ENCODE data around the gene RAPGEF4. TPM values are rescaled to one million over a fixed set of nuclear protein-coding genes. Genes with fewer than 3 reads are reported as not detected.

Gene RAPGEF4
- total and polyA plus RNA-seq, 2 of the 4 experiments (the other 2 are of a cell fraction), result 1.7 to 3.2 TPM

- BruUV-seq (replicated peaks), result no TSS peak
Observed at GRCh38 chr2:172955587-172955986, 219.9 kb downstream of the RAPGEF4 start.

More at GRCh38 chr2:172955587-172955986, 219.9 kb downstream of the RAPGEF4 start:
- no peak overlapping the region for H3K14ac ChIP-seq (replicated peaks; ENCODE audit: low read depth, low read length)
- H4K5ac ChIP-seq (ENCODE audit: low read depth, low read length), result no peak overlapping the region
- no peaks in the 10 kb centered on the region for H3K36me3 ChIP-seq (ENCODE audit: control insufficient read depth, insufficient read depth, low read length)
- no peak overlapping the region for H4K8ac ChIP-seq (ENCODE audit: low read depth in 2 of 2, low read length in 2 of 2)
- no peak overlapping the region for H3K18ac ChIP-seq (ENCODE audit: low read depth, low read length)
- intact Hi-C loops (cut with micrococcal nuclease), result no loop called here
- H3K4me3 ChIP-seq (ENCODE audit: insufficient read depth, low read depth, low read length), result no peak overlapping the region
- peaks cover 5% of the 10 kb centered on the region for H3K4me1 ChIP-seq (ENCODE audit: control insufficient read depth, insufficient read depth, low read length)
- H3K4me2 ChIP-seq (ENCODE audit: low read depth, low read length), result no peak overlapping the region
- CTCF ChIA-PET, result no interaction called here
- H3K79me1 ChIP-seq (ENCODE audit: low read depth in 1 of 2, low read length in 2 of 2), result no peaks in the 10 kb centered on the region
- no peak overlapping the region for H2BK20ac ChIP-seq (ENCODE audit: low read depth, low read length)
- POLR2A ChIA-PET (ENCODE audit: unreplicated experiment), result no interaction called here
- H4K91ac ChIP-seq (ENCODE audit: insufficient read depth, low read depth, low read length), result no peak overlapping the region
- no peak overlapping the region for H2BK120ac ChIP-seq (ENCODE audit: low read depth, low read length)
- no peak overlapping the region for H3K9ac ChIP-seq (ENCODE audit: low read depth, low read length)
- H3K27ac ChIP-seq (ENCODE audit: insufficient read depth, low read length), result no peak overlapping the region
- in situ Hi-C loops (cut with MboI; ENCODE audit: low sequenced_read_pairs), result no loop called here
- DNase-seq (no peak), ATAC-seq (ENCODE audit: low read depth) (no peak)
- no peak overlapping the region for H3K56ac ChIP-seq (ENCODE audit: extremely low read depth, insufficient read depth, low read length)
- H3K4ac ChIP-seq (ENCODE audit: low read depth, low read length), result no peak overlapping the region
- no peak overlapping the region for H3K23ac ChIP-seq (ENCODE audit: low read depth, low read length)
- H2AFZ ChIP-seq (replicated peaks; ENCODE audit: low read length, poor library complexity), result no peak overlapping the region
- 85% methylated on average over 11 of the region's 11 CpGs; no CpG with 5 or more reads in 1 of the 2 experiments for WGBS, 2 experiments (ENCODE audit: extremely low coverage in 2 of 2, insufficient read length in 1 of 2)
- no peaks in the 10 kb centered on the region for H3K9me1 ChIP-seq (ENCODE audit: insufficient read depth, low read length)
- H2BK5ac ChIP-seq (ENCODE audit: low read depth, low read length, poor library complexity, severe bottlenecking), result no peak overlapping the region
- H4K20me1 ChIP-seq (ENCODE audit: insufficient read depth, low read length), result no peaks in the 10 kb centered on the region
- H3K9me3 ChIP-seq (ENCODE audit: control insufficient read depth, insufficient read depth, low read length), result no peaks in the 10 kb centered on the region
- H2AK9ac ChIP-seq (replicated peaks; ENCODE audit: low read depth, low read length, poor library complexity), result no peak overlapping the region
- H3K27me3 ChIP-seq (ENCODE audit: control insufficient read depth, insufficient read depth, low read length), result no peaks in the 10 kb centered on the region
- H2BK15ac ChIP-seq (ENCODE audit: low read depth, low read length), result no peak overlapping the region
- H2AK5ac ChIP-seq (ENCODE audit: low read depth, low read length), result peak overlapping the region; percentile 62
- TF ChIP-seq FOS (IDR thresholded peaks at IDR 0.05; ENCODE audit: low read depth, low read length) (no peak), CHD1 (IDR thresholded peaks at IDR 0.05; ENCODE audit: low read depth, low read length) (no peak), RAD21 (IDR thresholded peaks at IDR 0.05; ENCODE audit: low read length) (no peak)
- dilution Hi-C loops (cut with HindIII; ENCODE audit: low sequenced_read_pairs, unreplicated experiment), result no loop called here

Data from IMR-90 (cell line).